ENCODE measurements around the gene KPNB1. TPM values are rescaled to one million over a fixed set of nuclear protein-coding genes. Genes with fewer than 3 reads are reported as not detected.

Gene KPNB1
- total RNA-seq, 1 donor from 2014 or later: 365 TPM

GRCh38 chr17:47636273-47637030 lies 13.3 kb upstream of the KPNB1 start:
- DNase-seq (no peak), ATAC-seq (ENCODE audit: low read depth) (no peak)
- no peak for TF ChIP-seq CTCF (IDR thresholded peaks at IDR 0.05)
- Mint-ChIP-seq H3K4me3 (no peak overlapping the region), H3K27me3 (no peaks in the 10 kb centered on the region), H3K9me3 (no peaks in the 10 kb centered on the region), H3K4me1 (no peaks in the 10 kb centered on the region), H3K27ac (no peak overlapping the region), H3K36me3 (ENCODE audit: low read depth) (no peaks in the 10 kb centered on the region)
- POLR2A ChIA-PET: interaction anchor here (1.4 kb wide), 1 partner anchor 13 kb away, joined by 5 read pairs; no protein-coding TSS in a partner anchor
- CTCF ChIA-PET: interaction anchor here (0.9 kb wide), 1 partner anchor 62 kb away, joined by 3 read pairs; no protein-coding TSS in a partner anchor
- intact Hi-C loops (cut with micrococcal nuclease): no loop called here

- no peak overlapping the region for H3K27ac Mint-ChIP-seq
- no peaks in the 10 kb centered on the region for H3K9me3 Mint-ChIP-seq
- CTCF ChIA-PET: no interaction called here
- no peak for TF ChIP-seq CTCF (IDR thresholded peaks at IDR 0.05)
- H3K36me3 Mint-ChIP-seq (ENCODE audit: low read depth): no peaks in the 10 kb centered on the region
- H3K4me1 Mint-ChIP-seq: peaks cover 7% of the 10 kb centered on the region
- ATAC-seq (ENCODE audit: low read depth) (no peak), DNase-seq (no peak)
- intact Hi-C loops (cut with micrococcal nuclease): no loop called here
- no peaks in the 10 kb centered on the region for H3K27me3 Mint-ChIP-seq
- POLR2A ChIA-PET: interaction anchor here (0.6 kb wide), 1 partner anchor 364 kb away, joined by 6 read pairs; no protein-coding TSS in a partner anchor
- no peak overlapping the region for H3K4me3 Mint-ChIP-seq
Observed at GRCh38 chr17:47638903-47639302, 10.8 kb upstream of the KPNB1 start.

DNA sequence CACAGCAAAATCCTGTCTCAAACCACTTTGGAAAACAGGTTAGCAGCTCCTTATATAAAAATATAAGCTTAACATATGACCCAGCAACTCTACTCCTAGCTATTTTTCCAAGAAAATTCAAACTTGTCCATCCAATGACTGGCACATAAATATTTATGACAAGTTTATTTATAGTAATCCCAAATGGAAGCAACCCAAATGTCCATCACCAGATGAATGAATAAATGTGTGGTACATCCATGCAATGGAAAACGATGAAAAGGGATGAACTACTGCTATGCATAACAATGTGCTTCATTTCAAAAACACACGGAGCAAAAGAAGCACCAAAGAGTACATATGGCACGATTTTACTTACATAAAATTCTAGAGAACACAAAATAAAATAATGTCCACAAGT lies 9.6 kb upstream of the KPNB1 start:
- no peak for TF ChIP-seq CTCF (IDR thresholded peaks at IDR 0.05)
- ATAC-seq (ENCODE audit: low read depth) (no peak), DNase-seq (no peak)
- H3K4me1 Mint-ChIP-seq: peaks cover 9% of the 10 kb centered on the region
- ChIA-PET POLR2A (no interaction called here), CTCF (no interaction called here)
- H3K27ac Mint-ChIP-seq: no peak overlapping the region
- no peaks in the 10 kb centered on the region for H3K36me3 Mint-ChIP-seq (ENCODE audit: low read depth)
- H3K9me3 Mint-ChIP-seq: no peaks in the 10 kb centered on the region
- no peak overlapping the region for H3K4me3 Mint-ChIP-seq
- intact Hi-C loops (cut with micrococcal nuclease): loop anchor here (10.0 kb wide), 1 partner anchor 465 kb away; the partner anchor contains the start of genes CBX1 and SNX11
- H3K27me3 Mint-ChIP-seq: no peaks in the 10 kb centered on the region

DNA sequence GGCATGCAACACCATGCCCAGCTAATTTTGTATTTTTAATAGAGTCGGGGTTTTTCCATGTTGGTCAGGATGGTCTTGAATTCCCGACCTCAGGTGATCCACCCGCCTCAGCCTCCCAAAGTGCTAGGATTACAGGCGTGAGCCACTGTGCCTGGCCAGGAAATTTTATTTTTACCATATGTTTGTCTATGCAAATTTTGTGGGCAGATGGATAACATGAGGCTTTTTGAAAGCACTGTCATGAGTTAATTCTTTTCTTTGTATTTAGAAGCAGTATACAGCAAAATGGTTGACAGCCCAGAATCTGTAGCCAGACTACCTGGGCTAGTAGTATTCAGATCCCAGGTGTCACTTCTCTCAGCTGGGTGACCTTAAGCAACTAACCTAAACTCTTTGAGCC lies 8.5 kb upstream of the KPNB1 start:
- Mint-ChIP-seq H3K9me3 (no peaks in the 10 kb centered on the region), H3K27ac (no peak overlapping the region), H3K36me3 (ENCODE audit: low read depth) (no peaks in the 10 kb centered on the region), H3K27me3 (no peaks in the 10 kb centered on the region), H3K4me3 (no peak overlapping the region), H3K4me1 (peaks cover 9% of the 10 kb centered on the region)
- intact Hi-C loops (cut with micrococcal nuclease): loop anchor here (10.0 kb wide), 1 partner anchor 464 kb away; the partner anchor contains the start of genes CBX1 and SNX11
- TF ChIP-seq CTCF (IDR thresholded peaks at IDR 0.05): no peak
- DNase-seq: no peak
- ATAC-seq (ENCODE audit: low read depth): no peak
- ChIA-PET CTCF (no interaction called here), POLR2A (no interaction called here)

GRCh38 chr17:47643116-47643515 lies 6.6 kb upstream of the KPNB1 start:
- no peak for TF ChIP-seq CTCF (IDR thresholded peaks at IDR 0.05)
- no peak for ATAC-seq (ENCODE audit: low read depth)
- intact Hi-C loops (cut with micrococcal nuclease): loop anchor here (10.0 kb wide), 1 partner anchor 462 kb away; the partner anchor contains the start of genes CBX1 and SNX11
- CTCF ChIA-PET: interaction anchor here (0.7 kb wide), 1 partner anchor 10 kb away, joined by 3 read pairs; no protein-coding TSS in a partner anchor
- no peak for DNase-seq
- H3K27me3 Mint-ChIP-seq: no peaks in the 10 kb centered on the region
- peaks cover 15% of the 10 kb centered on the region for H3K4me1 Mint-ChIP-seq
- POLR2A ChIA-PET: no interaction called here
- no peaks in the 10 kb centered on the region for H3K9me3 Mint-ChIP-seq
- no peak overlapping the region for H3K4me3 Mint-ChIP-seq
- no peaks in the 10 kb centered on the region for H3K36me3 Mint-ChIP-seq (ENCODE audit: low read depth)
- H3K27ac Mint-ChIP-seq: no peak overlapping the region

Data from activated B cell treated with CpG ODN at 0.5 μM for 24 hours (primary cell).